Neural progenitor cell (in vitro differentiated cells): ENCODE results near the gene DCP1B. TPM values are rescaled to one million over a fixed set of nuclear protein-coding genes. Genes with fewer than 3 reads are reported as not detected.

Experiments used
- DNase-seq: peaks from one replicate; pipeline ENCODE4 v3.0.0-alpha.2; 2016; ENCODE audit warnings: low spot score
- H2AFZ ChIP-seq: fragments of 200-600 bp; sonication (generic); replicated peaks from 2 replicates; pipeline ENCODE4 v1.6.1; 2016; ENCODE audit warnings: antibody characterized with exemption
- H3F3A ChIP-seq: fragments of 200-600 bp; sonication (generic); 2 replicates; pipeline ENCODE4 v1.6.1; 2016; ENCODE audit warnings: antibody characterized with exemption, low read depth
- H3K27ac ChIP-seq: fragments of 200-600 bp; sonication (generic); 2 replicates; pipeline ENCODE4 v1.5.1; 2016; ENCODE audit warnings: mild to moderate bottlenecking
- H3K27me3 ChIP-seq: fragments of 200-600 bp; sonication (generic); 2 replicates; pipeline ENCODE4 v1.6.1; 2016; ENCODE audit warnings: mild to moderate bottlenecking, moderate library complexity
- H3K36me3 ChIP-seq: fragments of 200-600 bp; sonication (generic); 2 replicates; pipeline ENCODE4 v1.5.1; 2016
- H3K4me1 ChIP-seq: fragments of 200-600 bp; sonication (generic); 2 replicates; pipeline ENCODE4 v1.6.1; 2016; ENCODE audit warnings: mixed run types
- H3K4me2 ChIP-seq: fragments of 200-600 bp; sonication (generic); 2 replicates; pipeline ENCODE4 v1.6.1; 2016
- H3K4me3 ChIP-seq: fragments of 200-600 bp; sonication (generic); 2 replicates; pipeline ENCODE4 v1.5.1; 2016
- H3K79me2 ChIP-seq: fragments of 200-600 bp; sonication (generic); 2 replicates; pipeline ENCODE4 v1.6.1; 2016; ENCODE audit warnings: low read depth
- H3K9ac ChIP-seq: fragments of 200-600 bp; sonication (generic); 2 replicates; pipeline ENCODE4 v1.6.1; 2016
- H3K9me3 ChIP-seq: fragments of 200-600 bp; sonication (generic); 2 replicates; pipeline ENCODE4 v1.5.1; 2016; ENCODE audit warnings: low read depth
- H4K20me1 ChIP-seq: fragments of 200-600 bp; sonication (generic); 2 replicates; pipeline ENCODE4 v1.6.1; 2016; ENCODE audit warnings: low read depth
- H3K27ac Mint-ChIP-seq: 3 replicates; pipeline ENCODE4 v1.8.0; 2021; ENCODE audit warnings: mixed read lengths
- H3K27me3 Mint-ChIP-seq: 2 replicates; pipeline ENCODE4 v1.8.0; 2022; ENCODE audit warnings: low read depth, mild to moderate bottlenecking, inconsistent platforms, moderate library complexity, mixed read lengths; ENCODE audit not compliant: insufficient read depth
- H3K36me3 Mint-ChIP-seq: 3 replicates; pipeline ENCODE4 v1.8.0; 2021; ENCODE audit warnings: mixed read lengths
- H3K4me1 Mint-ChIP-seq: 3 replicates; pipeline ENCODE4 v1.8.0; 2021; ENCODE audit warnings: mixed read lengths
- H3K4me3 Mint-ChIP-seq: 3 replicates; pipeline ENCODE4 v1.8.0; 2021; ENCODE audit warnings: mild to moderate bottlenecking, moderate library complexity, mixed read lengths
- H3K9me3 Mint-ChIP-seq: 3 replicates; pipeline ENCODE4 v1.8.0; 2020; ENCODE audit warnings: mixed read lengths
- CTCF ChIP-seq: fragments of 200-600 bp; sonication (generic); IDR thresholded peaks from 2 replicates; pipeline ENCODE4 v1.5.1; 2017; ENCODE audit warnings: antibody characterized with exemption, mild to moderate bottlenecking
- EZH2 ChIP-seq: fragments of 200-600 bp; sonication (generic); IDR thresholded peaks from 2 replicates; pipeline ENCODE4 v1.6.1; 2017; ENCODE audit warnings: antibody characterized with exemption, mild to moderate bottlenecking, moderate library complexity
- EZH2phosphoT487 ChIP-seq: fragments of 200-600 bp; sonication (generic); IDR thresholded peaks from 2 replicates; pipeline ENCODE4 v1.6.1; 2017; ENCODE audit warnings: antibody characterized with exemption
- total RNA-seq: library from RNA; depleted of rRNA; stranded (reverse); fragments of >200 nt; gene quantifications from 2 replicates; pipeline ENCODE4 v1.2.3, GENCODE V29; 2015; ENCODE audit warnings: low replicate concordance

The DCP1B gene
- total RNA-seq, 1 donor from 2014 or later: 20.2 TPM

- peaks cover 16% of the 10 kb centered on the region for H3K4me1 ChIP-seq
- H2AFZ ChIP-seq: no peak overlapping the region
- TF ChIP-seq CTCF (no peak), EZH2phosphoT487 (no peak), EZH2 (no peak)
- no peak overlapping the region for H3K27ac ChIP-seq
- no peaks in the 10 kb centered on the region for H4K20me1 ChIP-seq
- H3F3A ChIP-seq: peaks cover 11% of the 10 kb centered on the region
- no peaks in the 10 kb centered on the region for H3K9me3 ChIP-seq
- Mint-ChIP-seq H3K27ac (no peak overlapping the region), H3K4me1 (peaks cover 19% of the 10 kb centered on the region), H3K9me3 (no peaks in the 10 kb centered on the region), H3K4me3 (no peak overlapping the region), H3K27me3 (peaks cover 4% of the 10 kb centered on the region), H3K36me3 (no peaks in the 10 kb centered on the region)
- no peaks in the 10 kb centered on the region for H3K79me2 ChIP-seq
- H3K4me3 ChIP-seq: no peak overlapping the region
- no peak overlapping the region for H3K4me2 ChIP-seq
- H3K9ac ChIP-seq: no peak overlapping the region
- no peak for DNase-seq
- no peaks in the 10 kb centered on the region for H3K27me3 ChIP-seq
- no peaks in the 10 kb centered on the region for H3K36me3 ChIP-seq
Measured at GRCh38 chr12:2016862-2017545, 12.7 kb upstream of the DCP1B start.

GRCh38 chr12:2014231-2014630 is 10.0 kb upstream of the DCP1B start:
- Histone ChIP-seq H3K27me3 (no peaks in the 10 kb centered on the region), H3K79me2 (no peaks in the 10 kb centered on the region), H3K4me2 (no peak overlapping the region), H2AFZ (no peak overlapping the region), H3K27ac (no peak overlapping the region), H3K4me3 (no peak overlapping the region), H4K20me1 (no peaks in the 10 kb centered on the region), H3F3A (peaks cover 15% of the 10 kb centered on the region), H3K9me3 (no peaks in the 10 kb centered on the region), H3K36me3 (no peaks in the 10 kb centered on the region), H3K4me1 (peaks cover 28% of the 10 kb centered on the region), H3K9ac (no peak overlapping the region)
- Mint-ChIP-seq H3K36me3 (no peaks in the 10 kb centered on the region), H3K9me3 (no peaks in the 10 kb centered on the region), H3K27ac (no peak overlapping the region), H3K27me3 (no peaks in the 10 kb centered on the region), H3K4me3 (no peak overlapping the region), H3K4me1 (peaks cover 22% of the 10 kb centered on the region)
- DNase-seq: no peak
- TF ChIP-seq CTCF (no peak), EZH2 (no peak), EZH2phosphoT487 (no peak)

GRCh38 chr12:2013527-2014223 is 9.4 kb upstream of the DCP1B start:
- Histone ChIP-seq H3K27me3 (no peaks in the 10 kb centered on the region), H3K36me3 (no peaks in the 10 kb centered on the region), H4K20me1 (no peaks in the 10 kb centered on the region), H3K27ac (no peak overlapping the region), H2AFZ (no peak overlapping the region), H3K4me1 (peaks cover 30% of the 10 kb centered on the region), H3K4me2 (no peak overlapping the region), H3K79me2 (no peaks in the 10 kb centered on the region), H3K4me3 (no peak overlapping the region), H3F3A (peaks cover 15% of the 10 kb centered on the region), H3K9ac (no peak overlapping the region), H3K9me3 (no peaks in the 10 kb centered on the region)
- Mint-ChIP-seq H3K27ac (peak overlapping the region; percentile 29), H3K36me3 (no peaks in the 10 kb centered on the region), H3K9me3 (no peaks in the 10 kb centered on the region), H3K27me3 (no peaks in the 10 kb centered on the region), H3K4me1 (peaks cover 23% of the 10 kb centered on the region), H3K4me3 (no peak overlapping the region)
- TF ChIP-seq EZH2: no peak
- TF ChIP-seq EZH2phosphoT487: no peak
- TF ChIP-seq CTCF: no peak
- no peak for DNase-seq
